Measurements from ENCODE around the gene SF3B3.

GRCh38 chr16:70480127-70481105 lies 43.2 kb upstream of the SF3B3 start:
- TF ChIP-seq, protein P1, sequence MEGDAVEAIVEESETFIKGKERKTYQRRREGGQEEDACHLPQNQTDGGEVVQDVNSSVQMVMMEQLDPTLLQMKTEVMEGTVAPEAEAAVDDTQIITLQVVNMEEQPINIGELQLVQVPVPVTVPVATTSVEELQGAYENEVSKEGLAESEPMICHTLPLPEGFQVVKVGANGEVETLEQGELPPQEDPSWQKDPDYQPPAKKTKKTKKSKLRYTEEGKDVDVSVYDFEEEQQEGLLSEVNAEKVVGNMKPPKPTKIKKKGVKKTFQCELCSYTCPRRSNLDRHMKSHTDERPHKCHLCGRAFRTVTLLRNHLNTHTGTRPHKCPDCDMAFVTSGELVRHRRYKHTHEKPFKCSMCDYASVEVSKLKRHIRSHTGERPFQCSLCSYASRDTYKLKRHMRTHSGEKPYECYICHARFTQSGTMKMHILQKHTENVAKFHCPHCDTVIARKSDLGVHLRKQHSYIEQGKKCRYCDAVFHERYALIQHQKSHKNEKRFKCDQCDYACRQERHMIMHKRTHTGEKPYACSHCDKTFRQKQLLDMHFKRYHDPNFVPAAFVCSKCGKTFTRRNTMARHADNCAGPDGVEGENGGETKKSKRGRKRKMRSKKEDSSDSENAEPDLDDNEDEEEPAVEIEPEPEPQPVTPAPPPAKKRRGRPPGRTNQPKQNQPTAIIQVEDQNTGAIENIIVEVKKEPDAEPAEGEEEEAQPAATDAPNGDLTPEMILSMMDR (conservative IDR thresholded peaks at IDR 0.05 in 1 of 2, IDR thresholded peaks at IDR 0.05 in 1 of 2; ENCODE audit: low read depth in 1 of 2, low read length in 2 of 2), result no peak
- no peak for TF ChIP-seq EZH2 (IDR thresholded peaks at IDR 0.05; ENCODE audit: low read length, missing control alignments)
